Astrocyte (in vitro differentiated cells and primary cell): Measurements from ENCODE around the gene DCST1. TPM values are rescaled to one million over a fixed set of nuclear protein-coding genes. Genes with fewer than 3 reads are reported as not detected.

Experiments
- DNase-seq: peaks from one replicate; pipeline ENCODE4 v3.0.0-alpha.2; 2010; ENCODE audit warnings: low read depth
- FAIRE-seq: peaks from 2 replicates; lab custom pipeline; 2011; peaks lifted over from hg19 to GRCh38; lab: Jason Lieb, UNC
- H2AFZ ChIP-seq: 2 replicates; pipeline ENCODE4 v1.6.0; 2012; ENCODE audit warnings: low read depth, low read length, inconsistent platforms
- H3K27ac ChIP-seq: 2 replicates; pipeline ENCODE4 v1.5.1; 2011; ENCODE audit warnings: low read depth, low read length, inconsistent platforms
- H3K27me3 ChIP-seq: 2 replicates; pipeline ENCODE4 v1.6.0; 2011; ENCODE audit warnings: low read length, inconsistent platforms; ENCODE audit not compliant: insufficient read depth
- H3K36me3 ChIP-seq: 2 replicates; pipeline ENCODE4 v1.5.1; 2011; ENCODE audit warnings: low read length, inconsistent platforms; ENCODE audit not compliant: insufficient read depth
- H3K4me1 ChIP-seq: 2 replicates; pipeline ENCODE4 v1.5.1; 2011; ENCODE audit warnings: low read length, inconsistent platforms; ENCODE audit not compliant: insufficient read depth
- H3K4me2 ChIP-seq: 2 replicates; pipeline ENCODE4 v1.6.0; 2012; ENCODE audit warnings: low read length, inconsistent platforms
- H3K4me3 ChIP-seq: 2 replicates; pipeline ENCODE4 v1.5.1; 2011; ENCODE audit warnings: low read depth, mild to moderate bottlenecking, low read length, inconsistent platforms; ENCODE audit not compliant: insufficient read depth
- H3K79me2 ChIP-seq: 2 replicates; pipeline ENCODE4 v1.6.0; 2012; ENCODE audit warnings: mild to moderate bottlenecking, low read length, inconsistent platforms; ENCODE audit not compliant: insufficient read depth
- H3K9ac ChIP-seq: 2 replicates; pipeline ENCODE4 v1.6.0; 2012; ENCODE audit warnings: mild to moderate bottlenecking, low read length, inconsistent platforms
- H3K9me3 ChIP-seq: 2 replicates; pipeline ENCODE4 v1.5.1; 2012; ENCODE audit warnings: low read depth, mild to moderate bottlenecking, low read length, inconsistent platforms; ENCODE audit not compliant: insufficient read depth
- H4K20me1 ChIP-seq: 2 replicates; pipeline ENCODE4 v1.6.0; 2012; ENCODE audit warnings: low read length, inconsistent platforms; ENCODE audit not compliant: insufficient read depth
- H3K27ac Mint-ChIP-seq: one replicate; pipeline ENCODE4 v1.8.0; 2021; ENCODE audit warnings: mild to moderate bottlenecking, mixed read lengths; ENCODE audit not compliant: unreplicated experiment
- H3K27me3 Mint-ChIP-seq: one replicate; pipeline ENCODE4 v1.8.0; 2021; ENCODE audit warnings: low read depth, mixed read lengths; ENCODE audit not compliant: unreplicated experiment
- H3K36me3 Mint-ChIP-seq: one replicate; pipeline ENCODE4 v1.8.0; 2021; ENCODE audit warnings: low read depth, mixed read lengths; ENCODE audit not compliant: unreplicated experiment
- H3K4me1 Mint-ChIP-seq: one replicate; pipeline ENCODE4 v1.8.0; 2021; ENCODE audit warnings: low read depth, mixed read lengths; ENCODE audit not compliant: unreplicated experiment
- H3K4me3 Mint-ChIP-seq: one replicate; pipeline ENCODE4 v1.8.0; 2021; ENCODE audit warnings: mild to moderate bottlenecking, moderate library complexity, mixed read lengths; ENCODE audit not compliant: unreplicated experiment
- H3K9me3 Mint-ChIP-seq: one replicate; pipeline ENCODE4 v1.8.0; 2021; ENCODE audit warnings: mild to moderate bottlenecking, mixed read lengths; ENCODE audit not compliant: unreplicated experiment
- CTCF ChIP-seq: IDR thresholded peaks from 2 replicates; pipeline ENCODE4 v1.5.1; 2011; ENCODE audit warnings: low read depth, mild to moderate bottlenecking, inconsistent platforms, low read length, moderate library complexity; ENCODE audit not compliant: insufficient read depth
- EZH2 ChIP-seq: IDR thresholded peaks from 2 replicates; pipeline ENCODE4 v1.6.1; 2012; ENCODE audit warnings: mild to moderate bottlenecking, low read length, inconsistent platforms; ENCODE audit not compliant: insufficient read depth
- total RNA-seq: library from RNA; stranded (reverse); gene quantifications from 2 replicates; pipeline ENCODE4 v1.2.1, GENCODE V29; 2021

DCST1 gene
- total RNA-seq, 1 donor from 2014 or later: not detected

- FAIRE-seq (no peak), DNase-seq (no peak)
- peaks cover 15% of the 10 kb centered on the region for H3K4me1 ChIP-seq
- H3K4me3 ChIP-seq: no peak overlapping the region
- H3K27ac ChIP-seq: no peak overlapping the region
- H3K4me1 Mint-ChIP-seq: peaks cover 14% of the 10 kb centered on the region
- no peaks in the 10 kb centered on the region for H3K9me3 Mint-ChIP-seq
- H3K9me3 ChIP-seq: no peaks in the 10 kb centered on the region
- TF ChIP-seq EZH2 (no peak), CTCF (no peak)
- no peak overlapping the region for H3K9ac ChIP-seq
- no peak overlapping the region for H2AFZ ChIP-seq
- H4K20me1 ChIP-seq: peaks cover 57% of the 10 kb centered on the region
- no peaks in the 10 kb centered on the region for H3K27me3 Mint-ChIP-seq
- H3K27me3 ChIP-seq: no peaks in the 10 kb centered on the region
- H3K79me2 ChIP-seq: peaks cover 47% of the 10 kb centered on the region
- H3K36me3 Mint-ChIP-seq: peaks cover 12% of the 10 kb centered on the region
- no peak overlapping the region for H3K27ac Mint-ChIP-seq
- no peak overlapping the region for H3K4me3 Mint-ChIP-seq
- no peaks in the 10 kb centered on the region for H3K36me3 ChIP-seq
- H3K4me2 ChIP-seq: no peak overlapping the region
These were observed 25.3 kb upstream of the DCST1 start for GRCh38 chr1:155008015-155008941.

GRCh38 chr1:155009221-155009711 is 24.4 kb upstream of the DCST1 start:
- H3K4me1 ChIP-seq: peaks cover 13% of the 10 kb centered on the region
- H3K27me3 ChIP-seq: no peaks in the 10 kb centered on the region
- Mint-ChIP-seq H3K36me3 (peaks cover 11% of the 10 kb centered on the region), H3K9me3 (no peaks in the 10 kb centered on the region), H3K27me3 (no peaks in the 10 kb centered on the region), H3K27ac (no peak overlapping the region), H3K4me3 (no peak overlapping the region), H3K4me1 (peaks cover 11% of the 10 kb centered on the region)
- no peaks in the 10 kb centered on the region for H3K9me3 ChIP-seq
- H3K79me2 ChIP-seq: peaks cover 39% of the 10 kb centered on the region
- no peak for DNase-seq
- no peak for FAIRE-seq
- TF ChIP-seq EZH2 (no peak), CTCF (no peak)
- no peak overlapping the region for H3K4me3 ChIP-seq
- H3K4me2 ChIP-seq: no peak overlapping the region
- H4K20me1 ChIP-seq: peaks cover 64% of the 10 kb centered on the region
- H3K27ac ChIP-seq: no peak overlapping the region
- no peak overlapping the region for H3K9ac ChIP-seq
- H3K36me3 ChIP-seq: no peaks in the 10 kb centered on the region
- no peak overlapping the region for H2AFZ ChIP-seq
